ENCODE results near the gene TALDO1.

GRCh38 chr11:761526-762108, 14.4 kb downstream of the TALDO1 start:
- TF ChIP-seq GATA2 (IDR thresholded peaks at IDR 0.05; ENCODE audit: low read depth, low read length) (no peak), GATA3 (IDR thresholded peaks at IDR 0.05; ENCODE audit: low read depth, low read length) (no peak)
